Activated T-cell treated with anti-CD3 and anti-CD28 coated beads for 4 hours (primary cell): Measurements from ENCODE around the gene TWSG1.

Experiments used
- DNase-seq: peaks from one replicate; pipeline ENCODE4 v3.0.0-alpha.2; 2020

TWSG1 gene

GRCh38 chr18:9334329-9334972 lies at the start of gene TWSG1:
Gene TWSG1, plus strand, starts transcription at chr18:9334773. Its CDS starts 2,457 bp downstream, at chr18:9337230.
- peak; percentile 86 for DNase-seq

GRCh38 chr18:9285604-9286003 lies 49.0 kb upstream of the TWSG1 start:
- no peak for DNase-seq

- DNase-seq = no peak
These were observed 47.5 kb upstream of the TWSG1 start for GRCh38 chr18:9287036-9287435.

GRCh38 chr18:9289698-9290097 lies 44.9 kb upstream of the TWSG1 start:
- no peak for DNase-seq

- DNase-seq = no peak
These were observed 44.4 kb upstream of the TWSG1 start for GRCh38 chr18:9290156-9290555.

GRCh38 chr18:9292047-9292446 lies 42.5 kb upstream of the TWSG1 start:
- DNase-seq = no peak

GRCh38 chr18:9293948-9294347 lies 40.6 kb upstream of the TWSG1 start:
- no peak for DNase-seq

- no peak for DNase-seq
These were observed 38.2 kb upstream of the TWSG1 start for GRCh38 chr18:9296233-9297006.

GRCh38 chr18:9297007-9297393 lies 37.6 kb upstream of the TWSG1 start:
- no peak for DNase-seq

GRCh38 chr18:9304388-9305070 lies 30.0 kb upstream of the TWSG1 start:
- DNase-seq = no peak

- no peak for DNase-seq
These were observed 15.2 kb upstream of the TWSG1 start for GRCh38 chr18:9319333-9319732.

- no peak for DNase-seq
These were observed 13.5 kb upstream of the TWSG1 start for GRCh38 chr18:9321017-9321452.

GRCh38 chr18:9321736-9322135 lies 12.8 kb upstream of the TWSG1 start:
- no peak for DNase-seq

GRCh38 chr18:9322744-9323143 lies 11.8 kb upstream of the TWSG1 start:
- DNase-seq = no peak

GRCh38 chr18:9323750-9324445 lies 10.7 kb upstream of the TWSG1 start:
- DNase-seq = no peak

GRCh38 chr18:9325716-9326115 lies 8.9 kb upstream of the TWSG1 start:
- no peak for DNase-seq

- no peak for DNase-seq
These were observed 5.8 kb upstream of the TWSG1 start for GRCh38 chr18:9328776-9329175.

- no peak for DNase-seq
These were observed 5.1 kb upstream of the TWSG1 start for GRCh38 chr18:9329471-9329870.

- no peak for DNase-seq
These were observed 4.2 kb upstream of the TWSG1 start for GRCh38 chr18:9330419-9330818.

GRCh38 chr18:9333441-9334328 lies 888 bp upstream of the TWSG1 start:
- no peak for DNase-seq

- peak; percentile 4 for DNase-seq
These were observed 562 bp downstream of the TWSG1 start for GRCh38 chr18:9334973-9335696.

- DNase-seq = no peak
These were observed 1.1 kb downstream of the TWSG1 start for GRCh38 chr18:9335697-9336045.
